Measurements from ENCODE around the gene KLHL21.

- no peak for TF ChIP-seq CHD2 (IDR thresholded peaks at IDR 0.05; ENCODE audit: borderline replicate concordance, low read depth, low read length)
- no peak for TF ChIP-seq POLR2A (IDR thresholded peaks at IDR 0.05; ENCODE audit: low read depth, low read length)
- TF ChIP-seq CTCF (IDR thresholded peaks at IDR 0.05 in 2 of 3, conservative IDR thresholded peaks at IDR 0.05 in 1 of 3; ENCODE audit: control insufficient read depth in 2 of 3, extremely low read depth in 1 of 3, insufficient read depth in 1 of 3, low read depth in 3 of 3, low read length in 3 of 3), result no peak
- TF ChIP-seq USF1 (IDR thresholded peaks at IDR 0.05; ENCODE audit: borderline replicate concordance, extremely low read length, insufficient read depth, low read depth, low read length), result no peak
- TF ChIP-seq POLR2AphosphoS5 (IDR thresholded peaks at IDR 0.05; ENCODE audit: low read length), result no peak
- TF ChIP-seq ESRRA (IDR thresholded peaks at IDR 0.05; ENCODE audit: low read length), result no peak
- no peak for TF ChIP-seq ZNF384 (IDR thresholded peaks at IDR 0.05; ENCODE audit: borderline replicate concordance, low read depth, low read length)
Measured at GRCh38 chr1:6591644-6592043, 11.0 kb downstream of the KLHL21 start.

Measured in GM12878 (cell line).